ENCODE data around the gene HOXD4. TPM values are rescaled to one million over a fixed set of nuclear protein-coding genes. Genes with fewer than 3 reads are reported as not detected.

HOXD4 gene
- total and polyA plus RNA-seq, 2 of the 4 experiments (the other 2 are of a cell fraction): not detected

GRCh38 chr2:176117823-176118371 is 33.5 kb upstream of the HOXD4 start:
- no peak for ATAC-seq (ENCODE audit: low read depth)
- dilution Hi-C loops (cut with HindIII; ENCODE audit: low sequenced_read_pairs, unreplicated experiment) (no loop called here), intact Hi-C loops (cut with micrococcal nuclease) (no loop called here), in situ Hi-C loops (cut with MboI; ENCODE audit: low sequenced_read_pairs) (no loop called here)
- Histone ChIP-seq H2AFZ (replicated peaks; ENCODE audit: low read length, poor library complexity) (peak overlapping the region; percentile 37), H3K4me3 (ENCODE audit: insufficient read depth, low read depth, low read length) (no peak overlapping the region), H3K18ac (ENCODE audit: low read depth, low read length) (no peak overlapping the region), H3K27ac (ENCODE audit: insufficient read depth, low read length) (no peak overlapping the region), H4K91ac (ENCODE audit: insufficient read depth, low read depth, low read length) (no peak overlapping the region), H3K9me3 (ENCODE audit: control insufficient read depth, insufficient read depth, low read length) (peaks cover 15% of the 10 kb centered on the region), H3K36me3 (ENCODE audit: control insufficient read depth, insufficient read depth, low read length) (no peaks in the 10 kb centered on the region), H4K8ac (ENCODE audit: low read depth in 2 of 2, low read length in 2 of 2) (no peak overlapping the region), H4K5ac (ENCODE audit: low read depth, low read length) (no peak overlapping the region), H2AK9ac (replicated peaks; ENCODE audit: low read depth, low read length, poor library complexity) (no peak overlapping the region), H2BK5ac (ENCODE audit: low read depth, low read length, poor library complexity, severe bottlenecking) (no peak overlapping the region), H3K14ac (replicated peaks; ENCODE audit: low read depth, low read length) (no peak overlapping the region), H3K27me3 (ENCODE audit: control insufficient read depth, insufficient read depth, low read length) (peaks cover 94% of the 10 kb centered on the region), H2BK20ac (ENCODE audit: low read depth, low read length) (no peak overlapping the region), H2BK120ac (ENCODE audit: low read depth, low read length) (no peak overlapping the region), H4K20me1 (ENCODE audit: insufficient read depth, low read length) (no peaks in the 10 kb centered on the region), H3K9me1 (ENCODE audit: insufficient read depth, low read length) (no peaks in the 10 kb centered on the region), H3K4ac (ENCODE audit: low read depth, low read length) (no peak overlapping the region), H3K79me1 (ENCODE audit: low read depth in 1 of 2, low read length in 2 of 2) (no peaks in the 10 kb centered on the region), H2BK15ac (ENCODE audit: low read depth, low read length) (no peak overlapping the region), H3K9ac (ENCODE audit: low read depth, low read length) (no peak overlapping the region), H3K23ac (ENCODE audit: low read depth, low read length) (no peak overlapping the region), H2AK5ac (ENCODE audit: low read depth, low read length) (no peak overlapping the region), H3K4me1 (ENCODE audit: control insufficient read depth, insufficient read depth, low read length) (no peaks in the 10 kb centered on the region), H3K4me2 (ENCODE audit: low read depth, low read length) (no peak overlapping the region), H3K56ac (ENCODE audit: extremely low read depth, insufficient read depth, low read length) (no peak overlapping the region)
- no peak for TF ChIP-seq MAZ (IDR thresholded peaks at IDR 0.05; ENCODE audit: borderline replicate concordance, low read depth, low read length)
- no peak for TF ChIP-seq POLR2A (IDR thresholded peaks at IDR 0.05; ENCODE audit: low read depth, low read length)
- no peak for TF ChIP-seq MXI1 (IDR thresholded peaks at IDR 0.05; ENCODE audit: borderline replicate concordance, low read depth, low read length)
- no peak for TF ChIP-seq ELK1 (IDR thresholded peaks at IDR 0.05; ENCODE audit: borderline replicate concordance, low read depth, low read length)
- TF ChIP-seq FOS (IDR thresholded peaks at IDR 0.05; ENCODE audit: low read depth, low read length): no peak
- no peak for TF ChIP-seq CEBPB (IDR thresholded peaks at IDR 0.05; ENCODE audit: low read depth, low read length)
- no peak for TF ChIP-seq RFX5 (IDR thresholded peaks at IDR 0.05; ENCODE audit: low read depth, low read length)
- no peak for TF ChIP-seq BHLHE40 (IDR thresholded peaks at IDR 0.05; ENCODE audit: low read depth, low read length)
- TF ChIP-seq SMC3 (IDR thresholded peaks at IDR 0.05; ENCODE audit: low read depth, low read length): no peak
- DNase-seq: no peak
- WGBS, 2 experiments (ENCODE audit: extremely low coverage in 2 of 2, insufficient read length in 1 of 2): 10% methylated on average over 4 of the region's 11 CpGs; no CpG with 5 or more reads in 1 of the 2 experiments
- POLR2A ChIA-PET (ENCODE audit: unreplicated experiment): no interaction called here
- no TSS peak for BruUV-seq (replicated peaks)
- CTCF ChIA-PET: no interaction called here
